GM23338 (cell line): ENCODE measurements around the gene PCSK7. TPM values are rescaled to one million over a fixed set of nuclear protein-coding genes. Genes with fewer than 3 reads are reported as not detected.

Source experiments
- ATAC-seq: fragments of 200-7000 bp; cut with Tn5 transposase; 3 replicates; pipeline ENCODE4 v1.9.1; 2020
- DNase-seq: peaks from one replicate; pipeline ENCODE4 v3.0.0-alpha.2; 2015; ENCODE audit warnings: low spot score
- H2AFZ ChIP-seq: fragments of 200-600 bp; sonication (generic); 2 replicates; pipeline ENCODE4 v1.8.0; 2016; ENCODE audit warnings: antibody characterized with exemption, mild to moderate bottlenecking, moderate library complexity
- H3F3A ChIP-seq: fragments of 200-600 bp; sonication (generic); replicated peaks from 2 replicates; pipeline ENCODE4 v1.8.0; 2017; ENCODE audit warnings: antibody characterized with exemption, mixed run types, low read depth
- H3K27ac ChIP-seq: fragments of 200-600 bp; sonication (generic); 2 replicates; pipeline ENCODE4 v1.6.1; 2016; ENCODE audit warnings: low read depth
- H3K27me3 ChIP-seq: fragments of 200-600 bp; sonication (generic); 2 replicates; pipeline ENCODE4 v1.8.0; 2016; ENCODE audit warnings: mild to moderate bottlenecking, mixed run types, moderate library complexity; ENCODE audit not compliant: insufficient read depth
- H3K36me3 ChIP-seq: fragments of 200-600 bp; sonication (generic); 2 replicates; pipeline ENCODE4 v1.8.0; 2016; ENCODE audit warnings: mild to moderate bottlenecking; ENCODE audit not compliant: insufficient read depth
- H3K4me1 ChIP-seq: fragments of 200-600 bp; sonication (generic); 2 replicates; pipeline ENCODE4 v1.8.0; 2016; ENCODE audit warnings: mild to moderate bottlenecking, moderate library complexity; ENCODE audit not compliant: insufficient read depth
- H3K4me2 ChIP-seq: fragments of 200-600 bp; sonication (generic); 2 replicates; pipeline ENCODE4 v1.7.1; 2017; ENCODE audit warnings: mixed run types
- H3K4me3 ChIP-seq: fragments of 200-600 bp; sonication (generic); 2 replicates; pipeline ENCODE4 v1.6.1; 2016; ENCODE audit warnings: mixed run types
- H3K79me2 ChIP-seq: fragments of 200-600 bp; sonication (generic); replicated peaks from 2 replicates; pipeline ENCODE4 v1.8.0; 2017; ENCODE audit warnings: mild to moderate bottlenecking; ENCODE audit not compliant: insufficient read depth
- H3K9me2 ChIP-seq: fragments of 200-600 bp; sonication (generic); 2 replicates; pipeline ENCODE4 v1.8.0; 2017; ENCODE audit not compliant: insufficient read depth
- H4K20me1 ChIP-seq: fragments of 200-600 bp; sonication (generic); replicated peaks from 2 replicates; pipeline ENCODE4 v1.8.0; 2017; ENCODE audit warnings: mild to moderate bottlenecking; ENCODE audit not compliant: insufficient read depth
- H3K27ac Mint-ChIP-seq: 2 replicates; pipeline ENCODE4 v1.8.0; 2020; ENCODE audit warnings: inconsistent platforms, mild to moderate bottlenecking, moderate library complexity, mixed read lengths
- H3K27me3 Mint-ChIP-seq: 3 replicates; pipeline ENCODE4 v1.8.0; 2022; ENCODE audit warnings: low read depth, mild to moderate bottlenecking, moderate library complexity, mixed read lengths, inconsistent platforms; ENCODE audit not compliant: insufficient read depth, poor library complexity
- H3K36me3 Mint-ChIP-seq: 3 replicates; pipeline ENCODE4 v1.8.0; 2021; ENCODE audit warnings: low read depth, mild to moderate bottlenecking, inconsistent platforms, moderate library complexity, mixed read lengths
- H3K4me1 Mint-ChIP-seq: 3 replicates; pipeline ENCODE4 v1.8.0; 2020; ENCODE audit warnings: mild to moderate bottlenecking, inconsistent platforms, mixed read lengths
- H3K4me3 Mint-ChIP-seq: 3 replicates; pipeline ENCODE4 v1.8.0; 2021; ENCODE audit warnings: moderate library complexity, mild to moderate bottlenecking, inconsistent platforms, mixed read lengths
- H3K9me3 Mint-ChIP-seq: 3 replicates; pipeline ENCODE4 v1.8.0; 2020; ENCODE audit warnings: moderate library complexity, mild to moderate bottlenecking, inconsistent platforms, mixed read lengths
- EZH2 ChIP-seq: fragments of 200-600 bp; sonication (generic); IDR thresholded peaks from one replicate; pipeline ENCODE4 v1.8.0; 2017; ENCODE audit warnings: antibody characterized with exemption, mild to moderate bottlenecking, low read depth; ENCODE audit not compliant: unreplicated experiment
- EZH2phosphoT487 ChIP-seq: fragments of 200-600 bp; sonication (generic); IDR thresholded peaks from one replicate; pipeline ENCODE4 v1.8.1; 2018; ENCODE audit warnings: antibody characterized with exemption; ENCODE audit not compliant: unreplicated experiment
- JUNB ChIP-seq: IDR thresholded peaks from one replicate; pipeline ENCODE4 v1.6.1; 2016; ENCODE audit warnings: antibody characterized with exemption; ENCODE audit not compliant: unreplicated experiment
- NANOG ChIP-seq: IDR thresholded peaks from 2 replicates; pipeline ENCODE4 v1.6.1; 2016; ENCODE audit warnings: antibody characterized with exemption, borderline replicate concordance
- POLR2AphosphoS5 ChIP-seq: IDR thresholded peaks from 2 replicates; pipeline ENCODE4 v1.6.1; 2016; ENCODE audit warnings: antibody characterized with exemption, low read depth
- STAT1 ChIP-seq: IDR thresholded peaks from one replicate; pipeline ENCODE4 v1.6.1; 2016; ENCODE audit warnings: antibody characterized with exemption; ENCODE audit not compliant: unreplicated experiment
- ZNF114 ChIP-seq: fragments of 250-450 bp; sonication (Bioruptor Pico); IDR thresholded peaks from 2 replicates; pipeline ENCODE4 v1.5.0; 2020; ENCODE audit warnings: mild to moderate bottlenecking, moderate library complexity
- polyA plus RNA-seq: library from polyadenylated mRNA; unstranded; fragments of >200 nt; fragmentation: Nextera tagmentation; extraction: Ambion mirVana; gene quantifications from 2 replicates; pipeline ENCODE4 v1.2.1, GENCODE V29; 2016
- total RNA-seq: library from RNA; depleted of rRNA; stranded (reverse); fragments of >200 nt; shearing (Covaris generic); gene quantifications from 2 replicates; pipeline ENCODE4 v1.2.3, GENCODE V29; 2014
- TF ChIP-seq, protein P1 (sequence below): IDR thresholded peaks from 2 replicates; pipeline ENCODE4 v1.6.1; 2016; ENCODE audit warnings: antibody characterized with exemption
- TF ChIP-seq, protein P2 (sequence below): IDR thresholded peaks from one replicate; pipeline ENCODE4 v1.6.1; 2018; ENCODE audit warnings: antibody characterized with exemption; ENCODE audit not compliant: unreplicated experiment
- TF ChIP-seq, protein P3 (sequence below), 2 experiments: fragments of 200-600 bp in 1 of 2; sonication (generic) in 1 of 2; conservative IDR thresholded peaks; 2 replicates each; pipeline versions ENCODE4 v1.5.1 to v1.6.1; 2016 to 2017; ENCODE audit warnings: antibody characterized with exemption in 2 of 2, low read depth in 2 of 2, mild to moderate bottlenecking in 2 of 2, moderate library complexity in 1 of 2

Gene PCSK7
- total and polyA plus RNA-seq, 2 experiments from 2014 or later = 12.4 to 46.4 TPM

- no peak overlapping the region for H3K4me3 ChIP-seq
- no peak overlapping the region for H2AFZ ChIP-seq
- no peaks in the 10 kb centered on the region for H3K9me3 Mint-ChIP-seq
- H3K27ac ChIP-seq = no peak overlapping the region
- no peaks in the 10 kb centered on the region for H3K79me2 ChIP-seq
- H3K27ac Mint-ChIP-seq = no peak overlapping the region
- no peaks in the 10 kb centered on the region for H3K9me2 ChIP-seq
- H3K4me1 ChIP-seq = no peaks in the 10 kb centered on the region
- DNase-seq = no peak
- H3F3A ChIP-seq = no peaks in the 10 kb centered on the region
- H4K20me1 ChIP-seq = no peaks in the 10 kb centered on the region
- H3K36me3 Mint-ChIP-seq = peaks cover 4% of the 10 kb centered on the region; the same call in 2 of the 3 replicates
- H3K4me1 Mint-ChIP-seq = no peaks in the 10 kb centered on the region; the same call in 2 of the 3 replicates
- no peak overlapping the region for H3K4me3 Mint-ChIP-seq
- H3K36me3 ChIP-seq = no peaks in the 10 kb centered on the region
- ATAC-seq = no peak
- no peak overlapping the region for H3K4me2 ChIP-seq
- TF ChIP-seq STAT1 (no peak), EZH2phosphoT487 (no peak), NANOG (no peak), JUNB (no peak), POLR2AphosphoS5 (no peak), ZNF114 (CRISPR knock-in tag) (no peak), EZH2 (no peak)
- TF ChIP-seq, protein P1, sequence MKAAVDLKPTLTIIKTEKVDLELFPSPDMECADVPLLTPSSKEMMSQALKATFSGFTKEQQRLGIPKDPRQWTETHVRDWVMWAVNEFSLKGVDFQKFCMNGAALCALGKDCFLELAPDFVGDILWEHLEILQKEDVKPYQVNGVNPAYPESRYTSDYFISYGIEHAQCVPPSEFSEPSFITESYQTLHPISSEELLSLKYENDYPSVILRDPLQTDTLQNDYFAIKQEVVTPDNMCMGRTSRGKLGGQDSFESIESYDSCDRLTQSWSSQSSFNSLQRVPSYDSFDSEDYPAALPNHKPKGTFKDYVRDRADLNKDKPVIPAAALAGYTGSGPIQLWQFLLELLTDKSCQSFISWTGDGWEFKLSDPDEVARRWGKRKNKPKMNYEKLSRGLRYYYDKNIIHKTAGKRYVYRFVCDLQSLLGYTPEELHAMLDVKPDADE = no peak
- TF ChIP-seq, protein P2, sequence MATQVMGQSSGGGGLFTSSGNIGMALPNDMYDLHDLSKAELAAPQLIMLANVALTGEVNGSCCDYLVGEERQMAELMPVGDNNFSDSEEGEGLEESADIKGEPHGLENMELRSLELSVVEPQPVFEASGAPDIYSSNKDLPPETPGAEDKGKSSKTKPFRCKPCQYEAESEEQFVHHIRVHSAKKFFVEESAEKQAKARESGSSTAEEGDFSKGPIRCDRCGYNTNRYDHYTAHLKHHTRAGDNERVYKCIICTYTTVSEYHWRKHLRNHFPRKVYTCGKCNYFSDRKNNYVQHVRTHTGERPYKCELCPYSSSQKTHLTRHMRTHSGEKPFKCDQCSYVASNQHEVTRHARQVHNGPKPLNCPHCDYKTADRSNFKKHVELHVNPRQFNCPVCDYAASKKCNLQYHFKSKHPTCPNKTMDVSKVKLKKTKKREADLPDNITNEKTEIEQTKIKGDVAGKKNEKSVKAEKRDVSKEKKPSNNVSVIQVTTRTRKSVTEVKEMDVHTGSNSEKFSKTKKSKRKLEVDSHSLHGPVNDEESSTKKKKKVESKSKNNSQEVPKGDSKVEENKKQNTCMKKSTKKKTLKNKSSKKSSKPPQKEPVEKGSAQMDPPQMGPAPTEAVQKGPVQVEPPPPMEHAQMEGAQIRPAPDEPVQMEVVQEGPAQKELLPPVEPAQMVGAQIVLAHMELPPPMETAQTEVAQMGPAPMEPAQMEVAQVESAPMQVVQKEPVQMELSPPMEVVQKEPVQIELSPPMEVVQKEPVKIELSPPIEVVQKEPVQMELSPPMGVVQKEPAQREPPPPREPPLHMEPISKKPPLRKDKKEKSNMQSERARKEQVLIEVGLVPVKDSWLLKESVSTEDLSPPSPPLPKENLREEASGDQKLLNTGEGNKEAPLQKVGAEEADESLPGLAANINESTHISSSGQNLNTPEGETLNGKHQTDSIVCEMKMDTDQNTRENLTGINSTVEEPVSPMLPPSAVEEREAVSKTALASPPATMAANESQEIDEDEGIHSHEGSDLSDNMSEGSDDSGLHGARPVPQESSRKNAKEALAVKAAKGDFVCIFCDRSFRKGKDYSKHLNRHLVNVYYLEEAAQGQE = no peak
- TF ChIP-seq, protein P3, sequence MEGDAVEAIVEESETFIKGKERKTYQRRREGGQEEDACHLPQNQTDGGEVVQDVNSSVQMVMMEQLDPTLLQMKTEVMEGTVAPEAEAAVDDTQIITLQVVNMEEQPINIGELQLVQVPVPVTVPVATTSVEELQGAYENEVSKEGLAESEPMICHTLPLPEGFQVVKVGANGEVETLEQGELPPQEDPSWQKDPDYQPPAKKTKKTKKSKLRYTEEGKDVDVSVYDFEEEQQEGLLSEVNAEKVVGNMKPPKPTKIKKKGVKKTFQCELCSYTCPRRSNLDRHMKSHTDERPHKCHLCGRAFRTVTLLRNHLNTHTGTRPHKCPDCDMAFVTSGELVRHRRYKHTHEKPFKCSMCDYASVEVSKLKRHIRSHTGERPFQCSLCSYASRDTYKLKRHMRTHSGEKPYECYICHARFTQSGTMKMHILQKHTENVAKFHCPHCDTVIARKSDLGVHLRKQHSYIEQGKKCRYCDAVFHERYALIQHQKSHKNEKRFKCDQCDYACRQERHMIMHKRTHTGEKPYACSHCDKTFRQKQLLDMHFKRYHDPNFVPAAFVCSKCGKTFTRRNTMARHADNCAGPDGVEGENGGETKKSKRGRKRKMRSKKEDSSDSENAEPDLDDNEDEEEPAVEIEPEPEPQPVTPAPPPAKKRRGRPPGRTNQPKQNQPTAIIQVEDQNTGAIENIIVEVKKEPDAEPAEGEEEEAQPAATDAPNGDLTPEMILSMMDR (conservative IDR thresholded peaks at IDR 0.05; ENCODE audit: low read depth in 2 of 2) = no peak
- H3K27me3 ChIP-seq = no peaks in the 10 kb centered on the region
- H3K27me3 Mint-ChIP-seq = peaks cover 11% of the 10 kb centered on the region
These were observed 40.0 kb downstream of the PCSK7 start for GRCh38 chr11:117191680-117192400.
